ENCODE results near the gene DAP. TPM values are rescaled to one million over a fixed set of nuclear protein-coding genes. Genes with fewer than 3 reads are reported as not detected.

Gene DAP
- total RNA-seq, 1 donor from 2014 or later: 22.9 TPM

DNA sequence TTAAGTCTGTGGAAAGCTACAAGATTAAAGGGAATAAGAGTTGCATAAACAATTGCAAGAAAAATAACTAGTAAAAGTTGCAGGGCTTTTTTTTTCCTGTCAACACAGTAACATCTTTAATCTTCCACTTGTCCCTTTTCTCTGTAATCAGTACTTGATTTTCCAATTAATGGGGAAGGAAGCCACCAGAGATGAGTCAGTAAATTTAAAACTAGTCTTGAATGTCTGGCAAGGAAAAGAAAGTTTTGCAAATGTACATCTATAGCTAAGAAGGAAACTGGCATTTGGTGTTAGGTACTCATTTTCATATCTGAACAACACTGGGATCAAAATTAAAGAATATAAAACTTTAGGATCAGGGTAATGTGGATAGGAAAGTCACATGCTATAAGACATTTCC lies 17.1 kb downstream of the DAP start:
- Histone ChIP-seq H3K4me1 (peaks cover 33% of the 10 kb centered on the region), H3K4me3 (no peak overlapping the region), H3K27ac (replicated peaks) (no peak overlapping the region), H3K9me3 (replicated peaks) (peaks cover 13% of the 10 kb centered on the region), H3K27me3 (ENCODE audit: low read depth) (no peaks in the 10 kb centered on the region), H3K36me3 (peaks cover 61% of the 10 kb centered on the region)
- no peak for DNase-seq
- TF ChIP-seq, protein P1, sequence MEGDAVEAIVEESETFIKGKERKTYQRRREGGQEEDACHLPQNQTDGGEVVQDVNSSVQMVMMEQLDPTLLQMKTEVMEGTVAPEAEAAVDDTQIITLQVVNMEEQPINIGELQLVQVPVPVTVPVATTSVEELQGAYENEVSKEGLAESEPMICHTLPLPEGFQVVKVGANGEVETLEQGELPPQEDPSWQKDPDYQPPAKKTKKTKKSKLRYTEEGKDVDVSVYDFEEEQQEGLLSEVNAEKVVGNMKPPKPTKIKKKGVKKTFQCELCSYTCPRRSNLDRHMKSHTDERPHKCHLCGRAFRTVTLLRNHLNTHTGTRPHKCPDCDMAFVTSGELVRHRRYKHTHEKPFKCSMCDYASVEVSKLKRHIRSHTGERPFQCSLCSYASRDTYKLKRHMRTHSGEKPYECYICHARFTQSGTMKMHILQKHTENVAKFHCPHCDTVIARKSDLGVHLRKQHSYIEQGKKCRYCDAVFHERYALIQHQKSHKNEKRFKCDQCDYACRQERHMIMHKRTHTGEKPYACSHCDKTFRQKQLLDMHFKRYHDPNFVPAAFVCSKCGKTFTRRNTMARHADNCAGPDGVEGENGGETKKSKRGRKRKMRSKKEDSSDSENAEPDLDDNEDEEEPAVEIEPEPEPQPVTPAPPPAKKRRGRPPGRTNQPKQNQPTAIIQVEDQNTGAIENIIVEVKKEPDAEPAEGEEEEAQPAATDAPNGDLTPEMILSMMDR (IDR thresholded peaks at IDR 0.05; ENCODE audit: borderline replicate concordance): no peak
- intact Hi-C loops (cut with micrococcal nuclease): no loop called here

DNA sequence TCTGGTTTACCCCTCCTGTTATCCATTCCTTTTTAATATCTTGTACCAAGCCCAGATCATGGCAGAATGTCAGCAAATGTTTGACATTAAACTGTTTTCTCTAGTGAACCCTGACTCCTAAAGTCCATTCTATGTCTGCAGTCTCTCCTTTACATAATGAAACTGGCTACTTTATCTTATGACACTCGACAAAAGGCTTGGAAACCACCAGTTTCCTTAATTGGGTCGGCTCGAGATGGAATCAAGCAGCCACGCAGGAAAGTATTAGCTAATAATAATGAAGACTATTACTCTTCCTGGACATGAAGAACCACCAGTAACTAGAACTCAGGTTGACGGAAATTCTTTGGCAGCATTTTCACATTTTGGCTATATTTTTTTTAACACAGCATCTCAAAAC lies 17.5 kb downstream of the DAP start:
- TF ChIP-seq, protein P1 (IDR thresholded peaks at IDR 0.05; ENCODE audit: borderline replicate concordance): no peak
- peaks cover 33% of the 10 kb centered on the region for H3K4me1 ChIP-seq
- no peaks in the 10 kb centered on the region for H3K27me3 ChIP-seq (ENCODE audit: low read depth)
- H3K9me3 ChIP-seq (replicated peaks): peaks cover 13% of the 10 kb centered on the region
- H3K36me3 ChIP-seq: peaks cover 65% of the 10 kb centered on the region
- intact Hi-C loops (cut with micrococcal nuclease): no loop called here
- DNase-seq: no peak
- H3K27ac ChIP-seq (replicated peaks): no peak overlapping the region
- H3K4me3 ChIP-seq: no peak overlapping the region

- Histone ChIP-seq H3K27me3 (ENCODE audit: low read depth) (no peaks in the 10 kb centered on the region), H3K9me3 (replicated peaks) (peaks cover 13% of the 10 kb centered on the region), H3K27ac (replicated peaks) (no peak overlapping the region), H3K4me1 (peaks cover 40% of the 10 kb centered on the region), H3K4me3 (no peak overlapping the region), H3K36me3 (peaks cover 49% of the 10 kb centered on the region)
- DNase-seq: no peak
- intact Hi-C loops (cut with micrococcal nuclease): no loop called here
- TF ChIP-seq, protein P1 (IDR thresholded peaks at IDR 0.05; ENCODE audit: borderline replicate concordance): no peak
Measured at GRCh38 chr5:10741661-10742060, 19.4 kb downstream of the DAP start.

DNA sequence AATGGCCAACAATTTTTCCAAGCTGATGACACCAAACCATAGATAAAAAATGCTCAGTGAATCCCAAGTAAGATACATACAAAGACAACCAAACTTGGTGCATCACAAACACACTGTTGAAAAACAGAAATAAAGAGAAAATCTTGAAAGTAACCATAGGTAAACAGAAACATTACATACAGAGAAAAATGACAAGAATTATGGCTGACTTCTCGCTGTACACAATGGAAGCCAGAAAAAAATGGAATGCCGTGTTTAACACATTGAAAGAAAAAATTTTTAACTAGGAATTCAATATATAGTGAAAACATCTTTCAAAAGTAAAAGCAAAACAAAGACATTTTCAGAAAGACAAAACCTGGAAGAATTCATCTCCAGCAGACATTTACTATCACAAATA lies 20.6 kb downstream of the DAP start:
- Histone ChIP-seq H3K4me3 (no peak overlapping the region), H3K4me1 (peaks cover 40% of the 10 kb centered on the region), H3K27me3 (ENCODE audit: low read depth) (no peaks in the 10 kb centered on the region), H3K36me3 (peaks cover 46% of the 10 kb centered on the region), H3K9me3 (replicated peaks) (peaks cover 13% of the 10 kb centered on the region), H3K27ac (replicated peaks) (no peak overlapping the region)
- TF ChIP-seq, protein P1 (IDR thresholded peaks at IDR 0.05; ENCODE audit: borderline replicate concordance): no peak
- no peak for DNase-seq
- intact Hi-C loops (cut with micrococcal nuclease): no loop called here

- Histone ChIP-seq H3K9me3 (replicated peaks) (peaks cover 13% of the 10 kb centered on the region), H3K27ac (replicated peaks) (no peak overlapping the region), H3K4me3 (no peak overlapping the region), H3K27me3 (ENCODE audit: low read depth) (no peaks in the 10 kb centered on the region), H3K4me1 (peaks cover 26% of the 10 kb centered on the region), H3K36me3 (peaks cover 28% of the 10 kb centered on the region)
- intact Hi-C loops (cut with micrococcal nuclease): no loop called here
- TF ChIP-seq, protein P1 (IDR thresholded peaks at IDR 0.05; ENCODE audit: borderline replicate concordance): no peak
- DNase-seq: no peak
Measured at GRCh38 chr5:10737880-10738279, 23.2 kb downstream of the DAP start.

DNA sequence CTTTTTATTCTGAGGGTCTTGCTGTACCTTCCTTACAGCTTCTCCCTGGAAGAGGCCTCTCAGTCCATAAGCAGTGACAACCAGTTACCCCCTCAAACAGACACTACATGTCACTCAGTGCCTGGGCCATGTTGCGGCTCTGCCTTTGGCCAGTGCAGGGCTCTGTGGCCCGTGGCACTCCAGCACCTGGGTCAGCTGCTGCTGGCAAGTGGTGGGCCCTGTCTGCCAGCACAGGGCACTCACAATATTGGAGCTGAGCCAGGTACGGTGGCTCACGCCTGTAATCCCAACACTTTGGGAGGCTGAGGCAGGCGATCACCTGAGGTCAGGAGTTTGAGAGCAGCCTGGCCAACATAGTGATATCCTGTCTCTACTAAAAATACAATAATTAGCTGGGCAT lies 24.2 kb downstream of the DAP start:
- intact Hi-C loops (cut with micrococcal nuclease): no loop called here
- no peak for DNase-seq
- Histone ChIP-seq H3K27me3 (ENCODE audit: low read depth) (no peaks in the 10 kb centered on the region), H3K4me1 (peaks cover 26% of the 10 kb centered on the region), H3K4me3 (no peak overlapping the region), H3K9me3 (replicated peaks) (peaks cover 13% of the 10 kb centered on the region), H3K27ac (replicated peaks) (no peak overlapping the region), H3K36me3 (peaks cover 22% of the 10 kb centered on the region)
- TF ChIP-seq, protein P1 (IDR thresholded peaks at IDR 0.05; ENCODE audit: borderline replicate concordance): no peak

Measured in left ventricle myocardium inferior (tissue), 1 donor.